HG02973 (cell line): ENCODE data around the gene YWHAG.

Experiments
- ATAC-seq: cut with Tn5 transposase; IDR thresholded peaks from one replicate; pipeline ENCODE4 v1.9.1; 2021; ENCODE audit warnings: moderate library complexity; ENCODE audit not compliant: unreplicated experiment

Gene YWHAG

DNA sequence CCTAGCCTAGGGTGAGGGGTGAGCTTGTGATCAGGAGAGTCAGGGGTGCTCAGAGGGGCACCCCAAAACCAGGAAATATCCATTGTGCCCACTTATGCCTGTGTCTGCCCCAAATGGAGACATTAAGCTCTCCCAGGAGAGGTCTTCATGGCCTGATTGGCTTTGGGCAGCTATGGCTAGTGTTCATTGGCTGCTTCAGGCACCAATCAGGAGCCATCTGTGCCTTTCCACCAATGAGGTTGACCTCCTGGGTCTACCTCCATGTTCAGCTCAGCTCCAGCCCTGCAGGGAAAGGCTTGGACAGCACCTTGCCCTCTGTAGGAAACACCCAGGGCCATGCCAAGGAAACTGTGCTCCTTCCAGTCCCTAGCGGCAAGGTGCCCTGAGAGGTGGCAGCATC is 80.3 kb downstream of the YWHAG start:
- no peak for ATAC-seq
